Activated naive CD8-positive, alpha-beta T cell treated with anti-CD3 and anti-CD28 coated beads, Interleukin-2, amount 50 U/mL, for 24 hours (primary cell): Measurements from ENCODE around the gene TMEM11.

ENCODE experiments used
- ATAC-seq: fragments of 150-1000 bp; cut with Tn5 transposase; one replicate; pipeline ENCODE4 v1.10.0; 2021
- DNase-seq: peaks from one replicate; pipeline ENCODE4 v3.0.0; 2021
- H3K27ac Mint-ChIP-seq: one replicate; pipeline ENCODE4 v1.8.0; 2021; ENCODE audit warnings: mild to moderate bottlenecking, mixed read lengths
- H3K27me3 Mint-ChIP-seq: one replicate; pipeline ENCODE4 v1.8.0; 2021; ENCODE audit warnings: mixed read lengths
- H3K36me3 Mint-ChIP-seq: one replicate; pipeline ENCODE4 v1.8.0; 2021; ENCODE audit warnings: low read depth, mixed read lengths
- H3K4me1 Mint-ChIP-seq: one replicate; pipeline ENCODE4 v1.8.0; 2021; ENCODE audit warnings: mixed read lengths
- H3K4me3 Mint-ChIP-seq: one replicate; pipeline ENCODE4 v1.8.0; 2021; ENCODE audit warnings: mild to moderate bottlenecking, moderate library complexity, mixed read lengths
- H3K9me3 Mint-ChIP-seq: one replicate; pipeline ENCODE4 v1.8.0; 2021; ENCODE audit warnings: mixed read lengths

TMEM11 gene, protein sequence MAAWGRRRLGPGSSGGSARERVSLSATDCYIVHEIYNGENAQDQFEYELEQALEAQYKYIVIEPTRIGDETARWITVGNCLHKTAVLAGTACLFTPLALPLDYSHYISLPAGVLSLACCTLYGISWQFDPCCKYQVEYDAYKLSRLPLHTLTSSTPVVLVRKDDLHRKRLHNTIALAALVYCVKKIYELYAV

GRCh38 chr17:21214015-21214776 lies at the start of gene TMEM11:
Gene TMEM11 (minus strand): TSS chr17:21214161. CDS start chr17:21214152, 9 bp downstream.
- ATAC-seq, result peak; percentile 93
- Mint-ChIP-seq H3K4me1 (peaks cover 63% of the 10 kb centered on the region), H3K9me3 (no peaks in the 10 kb centered on the region), H3K27me3 (no peaks in the 10 kb centered on the region), H3K4me3 (peak within 1 kb of the TSS; percentile 93), H3K27ac (peak within 1 kb of the TSS; percentile 87), H3K36me3 (peaks cover 19% of the 10 kb centered on the region)
- DNase-seq, result peak; percentile 95

DNA sequence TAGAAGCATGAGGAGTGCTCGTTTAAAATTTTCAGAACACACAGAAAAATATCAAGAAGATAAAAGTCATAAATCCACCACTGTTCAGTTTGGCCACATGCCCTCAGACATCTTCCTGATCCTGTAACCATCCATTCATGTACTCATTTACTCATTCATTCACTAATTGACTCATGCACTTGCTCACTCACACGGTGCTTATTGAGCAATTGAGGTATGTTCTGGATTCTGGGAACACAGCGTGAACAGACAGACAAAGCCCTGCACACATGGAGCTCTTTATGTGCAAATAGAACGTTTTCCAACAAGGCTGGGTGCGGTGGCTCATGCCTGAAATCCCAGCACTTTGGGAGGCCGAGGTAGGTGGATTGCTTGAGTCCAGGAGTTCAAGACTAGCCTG lies 49.4 kb upstream of the TMEM11 start:
- Mint-ChIP-seq H3K4me3 (no peak overlapping the region), H3K36me3 (no peaks in the 10 kb centered on the region), H3K9me3 (no peaks in the 10 kb centered on the region), H3K27me3 (no peaks in the 10 kb centered on the region), H3K4me1 (peaks cover 14% of the 10 kb centered on the region), H3K27ac (no peak overlapping the region)
- ATAC-seq (no peak), DNase-seq (no peak)

DNA sequence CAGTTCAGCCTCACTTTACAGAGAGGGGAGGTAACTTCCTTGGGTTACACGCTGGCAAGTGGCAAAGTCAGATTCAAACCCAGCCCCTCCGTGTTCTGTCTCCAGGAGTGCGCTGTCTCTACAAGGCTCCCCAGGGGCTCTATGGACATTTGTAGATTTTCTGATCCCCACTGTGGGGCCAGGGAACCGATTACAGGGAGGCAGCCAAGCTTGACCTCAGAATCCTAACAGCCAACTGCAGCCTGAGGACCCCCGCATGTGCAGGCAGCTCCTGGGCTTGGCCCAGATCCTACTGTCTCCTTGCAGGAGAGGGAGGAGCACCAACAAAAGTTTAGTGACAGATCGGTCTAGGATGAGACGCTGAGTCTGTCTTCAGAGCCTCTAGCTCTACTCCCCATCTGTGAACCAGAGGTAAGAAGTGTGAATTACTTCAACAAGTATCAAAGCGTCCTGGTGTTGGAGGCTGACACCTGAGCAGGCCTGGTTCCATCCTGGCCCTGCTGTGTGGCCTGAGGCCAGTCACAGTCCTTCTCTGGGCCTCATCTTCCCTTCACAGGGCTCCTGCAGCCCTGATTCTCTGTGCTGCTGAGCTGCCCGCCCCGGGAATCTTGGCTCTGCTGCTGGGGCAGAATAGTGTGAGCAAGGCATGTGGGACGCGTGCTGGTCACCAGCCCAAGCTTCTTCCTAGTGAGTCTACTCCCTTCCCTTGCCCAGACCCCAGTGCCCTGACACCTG lies 48.5 kb upstream of the TMEM11 start:
- Mint-ChIP-seq H3K27ac (no peak overlapping the region), H3K4me3 (no peak overlapping the region), H3K27me3 (no peaks in the 10 kb centered on the region), H3K36me3 (no peaks in the 10 kb centered on the region), H3K4me1 (peaks cover 5% of the 10 kb centered on the region), H3K9me3 (no peaks in the 10 kb centered on the region)
- DNase-seq, result no peak
- ATAC-seq, result no peak

GRCh38 chr17:21258593-21258992 lies 44.6 kb upstream of the TMEM11 start:
- Mint-ChIP-seq H3K36me3 (no peaks in the 10 kb centered on the region), H3K9me3 (no peaks in the 10 kb centered on the region), H3K4me1 (peaks cover 5% of the 10 kb centered on the region), H3K27ac (no peak overlapping the region), H3K4me3 (no peak overlapping the region), H3K27me3 (no peaks in the 10 kb centered on the region)
- no peak for DNase-seq
- no peak for ATAC-seq

- no peak for DNase-seq
- H3K9me3 Mint-ChIP-seq, result no peaks in the 10 kb centered on the region
- H3K4me3 Mint-ChIP-seq, result peak overlapping the region; percentile 79
- H3K27me3 Mint-ChIP-seq, result no peaks in the 10 kb centered on the region
- peaks cover 15% of the 10 kb centered on the region for H3K4me1 Mint-ChIP-seq
- H3K27ac Mint-ChIP-seq, result peak overlapping the region; percentile 54
- H3K36me3 Mint-ChIP-seq, result no peaks in the 10 kb centered on the region
- ATAC-seq, result no peak
These were observed 39.9 kb upstream of the TMEM11 start for GRCh38 chr17:21253646-21254441.

GRCh38 chr17:21252796-21253645 lies 39.1 kb upstream of the TMEM11 start, which contains the start of gene NATD1:
Gene NATD1 (minus strand): TSS chr17:21253410. CDS start chr17:21253264, 146 bp downstream.
- peaks cover 15% of the 10 kb centered on the region for H3K4me1 Mint-ChIP-seq
- H3K27me3 Mint-ChIP-seq, result no peaks in the 10 kb centered on the region
- H3K9me3 Mint-ChIP-seq, result no peaks in the 10 kb centered on the region
- ATAC-seq, result peak; percentile 71
- peak; percentile 79 for DNase-seq
- H3K4me3 Mint-ChIP-seq, result peak within 1 kb of the TSS; percentile 79
- no peaks in the 10 kb centered on the region for H3K36me3 Mint-ChIP-seq
- peak within 1 kb of the TSS; percentile 54 for H3K27ac Mint-ChIP-seq

DNA sequence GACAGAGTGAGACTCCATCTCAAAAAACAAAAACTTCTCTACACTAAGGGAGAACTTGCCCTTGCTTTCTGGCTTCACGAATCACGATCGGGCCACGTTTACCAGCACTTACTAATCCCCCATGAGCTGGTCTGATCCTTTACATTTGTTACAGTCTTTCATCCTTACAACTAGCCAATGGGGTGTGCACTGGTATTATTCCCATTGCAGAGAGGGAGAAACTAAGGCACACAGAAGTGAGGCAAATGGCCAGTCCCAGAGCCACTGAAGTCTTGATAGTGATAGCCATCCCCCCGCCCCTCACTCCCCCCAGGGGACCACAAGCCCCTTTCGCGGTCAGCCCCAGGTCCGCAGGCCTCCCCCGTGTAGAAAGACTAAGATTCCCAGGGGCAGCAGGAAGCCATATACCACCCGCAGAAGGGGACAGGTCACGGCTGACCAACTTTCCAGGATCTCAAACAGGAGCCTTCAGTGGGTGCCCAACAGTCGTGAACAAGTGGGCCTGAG lies 38.4 kb upstream of the TMEM11 start:
- ATAC-seq (no peak), DNase-seq (no peak)
- H3K4me1 Mint-ChIP-seq, result peaks cover 15% of the 10 kb centered on the region
- H3K4me3 Mint-ChIP-seq, result peak overlapping the region; percentile 56
- no peaks in the 10 kb centered on the region for H3K9me3 Mint-ChIP-seq
- H3K36me3 Mint-ChIP-seq, result no peaks in the 10 kb centered on the region
- no peaks in the 10 kb centered on the region for H3K27me3 Mint-ChIP-seq
- H3K27ac Mint-ChIP-seq, result no peak overlapping the region

DNA sequence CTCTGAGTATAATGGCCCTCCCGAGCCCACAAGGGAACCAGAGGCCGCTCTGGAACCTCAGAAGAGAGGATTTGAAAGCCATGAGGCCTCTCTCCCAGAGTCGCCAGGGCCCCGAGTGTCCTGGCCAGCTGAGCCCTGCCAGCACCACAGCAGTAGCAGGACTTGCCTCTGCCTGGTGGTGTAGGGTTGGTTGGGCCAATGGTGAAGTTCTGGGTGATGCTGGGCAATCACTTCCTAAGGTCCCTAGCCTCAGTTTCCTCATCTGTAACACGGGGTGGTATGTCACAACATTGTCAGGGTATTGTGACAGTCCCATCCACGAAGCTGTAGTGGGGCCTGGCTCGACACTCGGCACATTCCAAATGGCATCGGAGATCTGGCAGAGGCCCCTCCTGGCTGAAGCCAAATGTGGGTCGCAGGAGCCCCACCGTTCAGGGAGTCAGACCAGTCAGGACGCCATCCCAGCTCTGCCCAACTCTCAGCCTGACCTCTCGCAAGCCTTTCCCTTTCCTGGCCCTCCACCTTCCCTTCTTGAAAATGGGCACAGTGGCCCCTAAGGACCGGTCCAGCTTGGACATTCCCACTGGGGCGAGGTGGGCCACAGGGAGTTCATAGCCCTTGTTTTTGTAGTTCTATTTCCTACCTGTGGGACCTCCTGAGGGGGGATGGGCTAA lies 37.5 kb upstream of the TMEM11 start:
- ATAC-seq (no peak), DNase-seq (no peak)
- peaks cover 15% of the 10 kb centered on the region for H3K4me1 Mint-ChIP-seq
- H3K9me3 Mint-ChIP-seq, result no peaks in the 10 kb centered on the region
- no peaks in the 10 kb centered on the region for H3K36me3 Mint-ChIP-seq
- no peaks in the 10 kb centered on the region for H3K27me3 Mint-ChIP-seq
- no peak overlapping the region for H3K4me3 Mint-ChIP-seq
- H3K27ac Mint-ChIP-seq, result no peak overlapping the region

- Mint-ChIP-seq H3K4me1 (peaks cover 15% of the 10 kb centered on the region), H3K4me3 (no peak overlapping the region), H3K36me3 (no peaks in the 10 kb centered on the region), H3K9me3 (no peaks in the 10 kb centered on the region), H3K27ac (no peak overlapping the region), H3K27me3 (no peaks in the 10 kb centered on the region)
- DNase-seq (no peak), ATAC-seq (no peak)
These were observed 36.9 kb upstream of the TMEM11 start for GRCh38 chr17:21250854-21251253.

- no peak overlapping the region for H3K27ac Mint-ChIP-seq
- no peak for ATAC-seq
- H3K27me3 Mint-ChIP-seq, result no peaks in the 10 kb centered on the region
- DNase-seq, result no peak
- no peak overlapping the region for H3K4me3 Mint-ChIP-seq
- H3K9me3 Mint-ChIP-seq, result no peaks in the 10 kb centered on the region
- peaks cover 15% of the 10 kb centered on the region for H3K4me1 Mint-ChIP-seq
- no peaks in the 10 kb centered on the region for H3K36me3 Mint-ChIP-seq
These were observed 36.2 kb upstream of the TMEM11 start for GRCh38 chr17:21249920-21250703.

- no peak for ATAC-seq
- Mint-ChIP-seq H3K9me3 (no peaks in the 10 kb centered on the region), H3K27ac (no peak overlapping the region), H3K4me1 (peaks cover 15% of the 10 kb centered on the region), H3K4me3 (no peak overlapping the region), H3K36me3 (no peaks in the 10 kb centered on the region), H3K27me3 (no peaks in the 10 kb centered on the region)
- DNase-seq, result no peak
These were observed 35.3 kb upstream of the TMEM11 start for GRCh38 chr17:21249086-21249795.

GRCh38 chr17:21248500-21248899 lies 34.5 kb upstream of the TMEM11 start:
- Mint-ChIP-seq H3K27ac (no peak overlapping the region), H3K4me1 (peaks cover 8% of the 10 kb centered on the region), H3K36me3 (no peaks in the 10 kb centered on the region), H3K27me3 (no peaks in the 10 kb centered on the region), H3K4me3 (no peak overlapping the region), H3K9me3 (no peaks in the 10 kb centered on the region)
- DNase-seq, result no peak
- ATAC-seq, result no peak
